DND-41 (cell line): ENCODE results near the gene SNTG2.

Experiments used
- ATAC-seq: fragments of 200-7000 bp; cut with Tn5 transposase; 3 replicates; pipeline ENCODE4 v1.9.1; 2021; ENCODE audit warnings: low read depth; ENCODE audit not compliant: insufficient read depth
- DNase-seq: peaks from one replicate; pipeline ENCODE4 v3.0.0-alpha.2; 2020
- H2AFZ ChIP-seq: 2 replicates; pipeline ENCODE4 v1.6.0; 2012; ENCODE audit warnings: low read depth, low read length
- H3K27ac ChIP-seq: 2 replicates; pipeline ENCODE4 v1.5.1; 2012; ENCODE audit warnings: low read length, inconsistent platforms
- H3K27me3 ChIP-seq: fragments of 200-600 bp; sonication (generic); 2 replicates; pipeline ENCODE4 v1.6.0; 2012; ENCODE audit warnings: low read length, mild to moderate bottlenecking, inconsistent platforms; ENCODE audit not compliant: insufficient read depth, poor library complexity
- H3K36me3 ChIP-seq: 2 replicates; pipeline ENCODE4 v1.5.1; 2012; ENCODE audit warnings: low read length, inconsistent platforms; ENCODE audit not compliant: insufficient read depth
- H3K4me1 ChIP-seq: 2 replicates; pipeline ENCODE4 v1.5.1; 2012; ENCODE audit warnings: mild to moderate bottlenecking, low read length; ENCODE audit not compliant: insufficient read depth
- H3K4me2 ChIP-seq: 2 replicates; pipeline ENCODE4 v1.6.0; 2012; ENCODE audit warnings: mild to moderate bottlenecking, moderate library complexity, low read length, inconsistent platforms; ENCODE audit not compliant: insufficient read depth
- H3K4me3 ChIP-seq, 2 experiments: fragments of 200-600 bp in 1 of 2; shearing (Covaris generic) in 1 of 2; 2 replicates each; pipeline ENCODE4 v1.5.1; 2012 to 2016; ENCODE audit warnings: inconsistent platforms in 2 of 2, low read length in 2 of 2, mild to moderate bottlenecking in 2 of 2, low read depth in 1 of 2, moderate library complexity in 1 of 2
- H3K79me2 ChIP-seq: 2 replicates; pipeline ENCODE4 v1.6.0; 2012; ENCODE audit warnings: low read length, inconsistent platforms; ENCODE audit not compliant: insufficient read depth
- H3K9ac ChIP-seq: 2 replicates; pipeline ENCODE4 v1.6.0; 2012; ENCODE audit warnings: low read depth, mild to moderate bottlenecking, inconsistent platforms, low read length, moderate library complexity
- H3K9me3 ChIP-seq: 2 replicates; pipeline ENCODE4 v1.5.1; 2012; ENCODE audit warnings: low read length, moderate library complexity, mild to moderate bottlenecking, inconsistent platforms; ENCODE audit not compliant: insufficient read depth, severe bottlenecking
- H4K20me1 ChIP-seq: 2 replicates; pipeline ENCODE4 v1.6.0; 2012; ENCODE audit warnings: low read length; ENCODE audit not compliant: insufficient read depth
- EZH2 ChIP-seq: IDR thresholded peaks from 3 replicates; pipeline ENCODE4 v1.6.1; 2012; ENCODE audit warnings: borderline replicate concordance, low read depth, mild to moderate bottlenecking, moderate library complexity, low read length, inconsistent platforms; ENCODE audit not compliant: severe bottlenecking
- TF ChIP-seq, protein P1 (sequence below): IDR thresholded peaks from 2 replicates; pipeline ENCODE4 v1.5.1; 2012; ENCODE audit warnings: borderline replicate concordance, low read length, moderate library complexity, mild to moderate bottlenecking; ENCODE audit not compliant: poor library complexity, severe bottlenecking; ENCODE audit errors: extremely low read depth

Gene SNTG2

DNA sequence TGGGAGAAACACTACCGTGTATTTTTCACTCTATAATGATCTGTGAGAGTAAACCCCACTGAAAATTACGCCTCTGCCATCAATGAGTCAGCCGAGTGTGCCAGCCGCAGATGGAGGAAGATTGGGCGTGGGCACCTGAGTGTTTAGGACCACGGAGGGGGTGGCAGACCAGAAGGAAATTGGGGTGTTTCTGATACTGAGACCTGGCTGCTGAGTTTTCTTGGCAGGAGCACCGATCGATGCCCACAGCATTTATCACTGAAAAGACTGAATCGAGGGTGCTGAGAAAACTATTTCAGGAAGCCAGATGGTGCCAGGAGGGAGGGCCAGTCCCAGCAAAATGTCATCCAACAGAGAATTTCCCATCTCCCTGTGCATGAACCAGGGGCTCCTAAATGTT, 370.7 kb downstream of the SNTG2 start:
- H3K36me3 ChIP-seq: 0 out of 2 replicates have a peak, but pooled peaks cover 3% of the 10 kb centered on the region
- H3K9ac ChIP-seq: no peak overlapping the region
- TF ChIP-seq EZH2: no peak
- TF ChIP-seq, protein P1, sequence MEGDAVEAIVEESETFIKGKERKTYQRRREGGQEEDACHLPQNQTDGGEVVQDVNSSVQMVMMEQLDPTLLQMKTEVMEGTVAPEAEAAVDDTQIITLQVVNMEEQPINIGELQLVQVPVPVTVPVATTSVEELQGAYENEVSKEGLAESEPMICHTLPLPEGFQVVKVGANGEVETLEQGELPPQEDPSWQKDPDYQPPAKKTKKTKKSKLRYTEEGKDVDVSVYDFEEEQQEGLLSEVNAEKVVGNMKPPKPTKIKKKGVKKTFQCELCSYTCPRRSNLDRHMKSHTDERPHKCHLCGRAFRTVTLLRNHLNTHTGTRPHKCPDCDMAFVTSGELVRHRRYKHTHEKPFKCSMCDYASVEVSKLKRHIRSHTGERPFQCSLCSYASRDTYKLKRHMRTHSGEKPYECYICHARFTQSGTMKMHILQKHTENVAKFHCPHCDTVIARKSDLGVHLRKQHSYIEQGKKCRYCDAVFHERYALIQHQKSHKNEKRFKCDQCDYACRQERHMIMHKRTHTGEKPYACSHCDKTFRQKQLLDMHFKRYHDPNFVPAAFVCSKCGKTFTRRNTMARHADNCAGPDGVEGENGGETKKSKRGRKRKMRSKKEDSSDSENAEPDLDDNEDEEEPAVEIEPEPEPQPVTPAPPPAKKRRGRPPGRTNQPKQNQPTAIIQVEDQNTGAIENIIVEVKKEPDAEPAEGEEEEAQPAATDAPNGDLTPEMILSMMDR: no peak
- H3K27me3 ChIP-seq: no peaks in the 10 kb centered on the region
- H3K4me1 ChIP-seq: no peaks in the 10 kb centered on the region
- H2AFZ ChIP-seq: no peak overlapping the region
- H3K27ac ChIP-seq: no peak overlapping the region
- no peaks in the 10 kb centered on the region for H4K20me1 ChIP-seq
- no peak for ATAC-seq
- DNase-seq: no peak
- no peak overlapping the region for H3K4me3 ChIP-seq
- no peak overlapping the region for H3K4me2 ChIP-seq
- H3K79me2 ChIP-seq: no peaks in the 10 kb centered on the region
- no peaks in the 10 kb centered on the region for H3K9me3 ChIP-seq

DNA sequence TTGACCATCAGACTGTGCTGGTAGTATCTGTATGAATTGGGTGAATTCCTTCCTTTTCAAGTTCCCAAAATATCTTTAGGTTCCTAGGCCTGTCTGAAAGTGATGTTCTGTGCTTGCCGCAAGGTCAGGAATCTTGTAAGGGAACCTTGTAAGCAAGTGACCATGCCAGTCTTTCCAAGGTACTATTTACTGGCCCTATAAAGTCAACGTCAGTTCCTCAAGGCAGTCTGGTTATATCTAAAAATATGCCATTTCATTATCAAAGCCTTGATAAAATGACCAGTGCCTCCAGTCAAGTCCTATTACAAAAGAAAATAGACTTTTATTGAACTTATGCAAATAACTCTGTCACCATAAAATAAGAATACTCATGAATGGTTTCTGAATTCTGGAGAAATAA, 374.2 kb downstream of the SNTG2 start:
- Histone ChIP-seq H3K4me1 (no peaks in the 10 kb centered on the region), H3K27me3 (no peaks in the 10 kb centered on the region), H3K4me2 (no peak overlapping the region), H3K27ac (no peak overlapping the region), H2AFZ (no peak overlapping the region), H3K36me3 (0 out of 2 replicates have a peak, but pooled peaks cover 3% of the 10 kb centered on the region), H3K79me2 (no peaks in the 10 kb centered on the region), H3K9me3 (no peaks in the 10 kb centered on the region), H3K4me3 (no peak overlapping the region), H3K9ac (no peak overlapping the region), H4K20me1 (no peaks in the 10 kb centered on the region)
- no peak for ATAC-seq
- no peak for DNase-seq
- TF ChIP-seq, protein P1: no peak
- TF ChIP-seq EZH2: no peak

DNA sequence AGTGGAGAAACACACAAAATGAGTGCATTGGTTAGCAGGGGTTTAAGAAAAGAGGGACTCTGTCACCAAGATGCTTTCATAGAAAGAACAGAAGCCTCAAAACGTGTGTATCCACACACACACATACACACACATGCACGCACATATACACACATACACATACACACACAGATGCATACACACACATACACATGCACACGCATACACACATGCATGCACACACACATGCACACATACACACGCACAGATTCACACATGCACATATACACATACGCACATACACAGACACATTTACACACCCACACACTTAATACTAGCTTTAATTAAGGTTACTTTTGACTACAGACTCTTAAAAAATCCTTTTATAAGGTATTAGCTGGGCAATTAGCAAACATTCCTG, 378.0 kb downstream of the SNTG2 start:
- ATAC-seq (no peak), DNase-seq (no peak)
- H3K4me2 ChIP-seq: no peak overlapping the region
- H3K9ac ChIP-seq: no peak overlapping the region
- H3K27me3 ChIP-seq: no peaks in the 10 kb centered on the region
- TF ChIP-seq, protein P1: no peak
- TF ChIP-seq EZH2: no peak
- H3K9me3 ChIP-seq: peaks cover 4% of the 10 kb centered on the region
- H3K79me2 ChIP-seq: no peaks in the 10 kb centered on the region
- no peak overlapping the region for H3K27ac ChIP-seq
- H3K36me3 ChIP-seq: peaks cover 9% of the 10 kb centered on the region; the same call in 1 of the 2 replicates
- no peak overlapping the region for H2AFZ ChIP-seq
- no peak overlapping the region for H3K4me3 ChIP-seq
- H3K4me1 ChIP-seq: no peaks in the 10 kb centered on the region
- no peaks in the 10 kb centered on the region for H4K20me1 ChIP-seq
